Stimulated activated CD4-positive, alpha-beta T cell treated with anti-CD3 and anti-CD28 coated beads, Interleukin-15, amount 100 ng/mL, for 48 hours (primary cell): ENCODE data around the gene GMPPB.
"Not testable (repeated sequence)": the region's sequence is repeated elsewhere in the genome, so short reads cannot be mapped to it uniquely, and the experiment has no call there.

ENCODE experiments used
- DNase-seq, 2 donors: peaks; one replicate each; pipeline ENCODE4 v3.0.0-alpha.2; 2020; ENCODE audit warnings: low read depth in 2 of 2

The GMPPB gene

DNA sequence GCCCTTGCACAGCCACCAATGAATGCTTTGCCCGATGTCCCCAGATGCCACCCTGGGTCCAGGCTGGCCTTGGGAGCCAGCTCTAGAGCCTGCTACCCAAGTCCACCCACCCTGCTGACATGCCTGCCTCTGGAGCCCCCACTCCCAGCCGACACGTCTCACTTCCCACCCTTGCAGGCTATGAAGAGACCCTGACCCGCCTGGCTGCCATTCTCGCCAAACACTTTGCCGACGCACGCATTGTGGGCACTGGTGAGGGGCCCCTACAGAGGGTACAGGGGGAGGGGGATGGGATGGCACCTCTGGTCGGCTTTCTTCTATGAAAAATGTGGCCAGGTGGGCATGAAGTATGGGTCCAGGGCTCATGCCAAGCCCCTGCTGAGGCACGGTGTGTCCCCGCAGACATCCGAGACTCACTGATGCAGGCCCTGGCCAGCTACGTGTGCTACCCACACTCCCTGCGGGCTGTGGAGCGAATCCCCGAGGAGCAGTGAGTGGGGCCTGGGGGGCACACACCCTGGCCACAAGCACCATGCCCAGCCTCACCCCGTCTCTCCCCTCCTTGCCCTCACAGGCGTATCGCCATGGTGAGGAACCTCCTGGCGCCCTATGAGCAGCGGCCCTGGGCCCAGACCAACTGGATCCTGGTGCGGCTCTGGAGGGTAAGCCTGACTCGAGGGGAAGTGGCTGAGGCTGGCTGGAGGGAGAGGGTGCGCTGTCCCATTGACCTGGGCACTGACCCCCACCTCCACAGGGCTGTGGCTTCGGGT lies 10.2 kb downstream of the GMPPB start:
- DNase-seq, result no peak

DNA sequence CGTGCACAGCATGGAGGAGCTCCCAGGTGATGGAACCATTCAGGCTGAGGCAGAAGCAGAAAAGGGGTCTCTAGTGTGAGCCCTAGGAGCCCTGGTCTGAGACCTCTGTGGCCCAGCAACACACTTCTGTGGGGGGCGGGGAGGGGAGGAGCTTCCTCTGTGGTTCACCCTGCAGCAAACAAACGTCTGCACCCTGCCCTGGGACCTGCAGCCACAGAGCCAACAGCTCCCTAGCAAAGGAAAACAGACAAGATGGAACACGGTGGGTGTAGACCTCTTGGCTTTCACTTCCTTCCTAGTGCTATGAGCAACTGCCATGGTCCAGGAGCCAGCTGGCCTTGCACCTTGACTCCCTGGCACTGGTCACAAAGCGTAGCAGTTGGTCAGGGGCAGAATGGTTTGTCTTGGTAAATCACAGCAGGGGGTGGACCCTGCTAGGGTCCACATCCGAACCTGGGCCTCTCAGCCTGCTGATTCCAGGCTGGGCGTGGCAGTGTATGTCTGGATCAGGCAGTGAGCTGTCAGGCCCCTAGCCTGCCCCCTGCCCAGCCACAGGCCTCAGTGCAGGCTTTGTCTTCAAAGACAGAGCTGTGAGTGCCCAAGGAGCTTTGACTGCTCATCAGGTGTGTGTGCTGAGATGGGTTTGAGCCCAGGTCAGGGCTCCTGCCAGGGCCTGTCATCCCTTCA lies 11.0 kb downstream of the GMPPB start:
- DNase-seq, result no peak

GRCh38 chr3:49712166-49712565 lies 11.6 kb downstream of the GMPPB start:
- DNase-seq, result no peak

DNA sequence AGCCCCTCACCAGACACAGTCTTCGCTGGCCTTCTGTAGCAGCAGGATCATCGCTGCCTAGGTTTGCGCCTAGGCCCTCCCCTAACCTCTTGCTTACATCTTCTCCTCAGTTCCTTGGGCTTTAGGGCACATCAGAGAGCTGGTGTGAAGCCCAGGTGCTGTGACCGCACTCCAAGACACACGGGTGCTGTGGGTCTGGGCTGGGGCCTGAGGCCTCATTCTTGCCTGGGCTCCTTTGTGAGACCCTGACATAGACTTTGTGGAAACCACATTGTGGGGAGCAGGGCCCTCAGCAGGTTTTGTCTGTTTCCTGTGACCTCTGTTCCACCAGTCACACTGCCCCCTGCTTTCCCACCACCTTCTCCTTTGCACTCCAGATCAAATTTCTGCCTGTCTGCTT lies 12.3 kb downstream of the GMPPB start:
- DNase-seq, result no peak

- no peak for DNase-seq
These were observed 13.9 kb downstream of the GMPPB start for GRCh38 chr3:49709852-49710251.

GRCh38 chr3:49707113-49707480 lies 16.7 kb downstream of the GMPPB start:
- no peak for DNase-seq

GRCh38 chr3:49706456-49707112 lies 17.2 kb downstream of the GMPPB start:
- DNase-seq, result no peak

DNA sequence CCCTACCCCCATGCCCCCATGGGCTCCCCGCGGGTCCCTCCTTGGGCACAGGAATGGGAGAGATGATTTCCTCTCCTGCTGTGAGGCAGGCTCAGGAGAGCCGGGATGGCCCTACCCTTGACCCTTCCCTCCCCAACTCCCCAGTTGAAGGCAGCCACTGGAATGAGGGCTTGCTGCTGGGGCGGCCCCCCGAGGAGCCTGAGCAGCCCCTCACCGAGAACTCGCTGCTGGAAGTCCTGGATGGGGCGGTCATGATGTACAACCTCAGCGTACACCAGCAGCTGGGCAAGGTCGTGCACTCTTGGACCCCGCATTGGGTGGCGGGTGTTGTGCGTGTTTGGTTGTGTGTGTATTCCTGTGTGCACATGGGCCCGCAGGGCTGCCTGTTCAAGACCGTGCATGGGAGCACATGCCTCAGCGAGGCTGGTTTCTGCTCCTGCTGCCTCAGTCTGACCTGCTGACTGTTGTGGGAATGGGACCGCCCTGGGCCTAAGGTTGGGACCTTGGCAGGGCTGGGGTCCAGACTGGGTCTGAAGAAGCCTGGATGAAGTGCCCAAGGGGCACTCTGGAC lies 18.3 kb downstream of the GMPPB start:
- no peak for DNase-seq

GRCh38 chr3:49704629-49705028 lies 19.1 kb downstream of the GMPPB start:
- no peak for DNase-seq

DNA sequence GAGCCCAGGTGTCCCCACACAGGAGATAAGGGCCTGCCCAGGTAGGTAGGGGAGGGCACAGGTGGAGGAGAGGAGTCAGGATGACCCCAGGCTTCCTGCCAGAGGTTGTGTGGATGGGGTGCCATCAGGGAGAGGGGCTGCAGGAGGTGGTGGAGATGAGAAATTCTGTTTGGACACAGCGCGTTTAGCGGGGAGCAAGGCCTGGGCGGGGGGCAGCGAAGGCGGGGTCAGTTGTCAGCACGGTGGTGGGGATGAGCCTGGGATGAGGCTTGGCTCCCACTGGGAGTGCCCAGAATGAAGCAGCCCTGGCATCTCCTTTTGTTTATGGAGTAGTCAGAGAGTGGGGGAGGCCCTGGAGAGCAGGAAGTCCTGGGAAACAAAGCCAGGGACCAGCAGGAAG lies 19.8 kb downstream of the GMPPB start:
- DNase-seq, result no peak

- DNase-seq, result peak; percentile 33 to 51
These were observed 20.3 kb downstream of the GMPPB start for GRCh38 chr3:49703443-49703927.

DNA sequence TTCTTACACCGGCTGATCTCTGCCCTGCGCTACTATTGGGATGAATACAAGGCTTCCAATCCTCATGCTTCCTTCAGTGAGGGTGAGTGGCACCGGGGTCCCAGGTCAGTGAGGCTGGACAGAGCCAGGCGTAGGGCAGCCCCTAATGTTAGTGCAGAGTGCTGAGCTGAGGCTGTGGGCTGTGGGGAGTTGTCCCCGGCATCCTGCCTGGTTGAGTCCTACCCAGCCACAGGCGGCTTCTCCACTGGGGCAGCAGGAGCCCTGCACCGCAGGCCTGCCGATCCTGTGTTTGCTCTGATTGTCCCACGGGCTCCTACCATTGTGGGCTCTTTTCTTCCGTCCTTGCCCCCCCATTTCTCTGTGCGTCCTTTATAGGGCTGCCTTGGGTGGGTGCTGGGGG lies 21.1 kb downstream of the GMPPB start:
- DNase-seq, result no peak

DNA sequence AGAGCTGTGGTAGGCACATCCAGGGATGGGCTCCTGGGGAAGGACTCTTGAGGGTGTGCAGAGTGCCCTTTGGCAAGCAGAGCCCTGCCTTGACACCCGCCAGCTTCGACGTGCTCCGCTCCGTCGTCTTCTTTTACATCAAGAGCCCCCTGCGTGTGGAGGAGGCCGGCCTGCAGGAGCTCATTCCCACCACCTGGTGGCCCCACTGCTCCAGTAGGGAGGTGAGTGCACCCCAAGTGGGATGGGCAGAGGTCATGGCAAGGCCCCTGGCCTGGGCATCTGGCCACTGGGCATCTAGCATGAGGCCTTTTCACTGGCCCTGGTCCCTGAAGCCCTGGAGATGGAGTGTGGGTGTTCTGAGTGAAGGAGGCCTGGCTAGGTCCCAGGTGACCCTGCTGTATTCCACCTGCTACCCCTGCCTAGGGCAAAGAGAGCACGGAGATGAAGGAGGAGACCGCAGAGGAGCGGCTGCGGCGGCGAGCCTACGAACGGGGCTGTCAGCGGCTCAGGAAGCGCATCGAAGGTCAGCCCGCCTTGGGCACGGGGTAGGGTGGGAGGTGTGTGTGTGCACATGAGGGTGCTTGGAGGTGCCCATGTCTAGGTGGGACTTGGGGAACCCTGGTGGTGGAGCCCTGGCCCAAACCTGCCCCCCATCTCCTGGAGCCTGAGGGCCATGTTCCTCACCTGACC lies 22.2 kb downstream of the GMPPB start:
- no peak for DNase-seq

DNA sequence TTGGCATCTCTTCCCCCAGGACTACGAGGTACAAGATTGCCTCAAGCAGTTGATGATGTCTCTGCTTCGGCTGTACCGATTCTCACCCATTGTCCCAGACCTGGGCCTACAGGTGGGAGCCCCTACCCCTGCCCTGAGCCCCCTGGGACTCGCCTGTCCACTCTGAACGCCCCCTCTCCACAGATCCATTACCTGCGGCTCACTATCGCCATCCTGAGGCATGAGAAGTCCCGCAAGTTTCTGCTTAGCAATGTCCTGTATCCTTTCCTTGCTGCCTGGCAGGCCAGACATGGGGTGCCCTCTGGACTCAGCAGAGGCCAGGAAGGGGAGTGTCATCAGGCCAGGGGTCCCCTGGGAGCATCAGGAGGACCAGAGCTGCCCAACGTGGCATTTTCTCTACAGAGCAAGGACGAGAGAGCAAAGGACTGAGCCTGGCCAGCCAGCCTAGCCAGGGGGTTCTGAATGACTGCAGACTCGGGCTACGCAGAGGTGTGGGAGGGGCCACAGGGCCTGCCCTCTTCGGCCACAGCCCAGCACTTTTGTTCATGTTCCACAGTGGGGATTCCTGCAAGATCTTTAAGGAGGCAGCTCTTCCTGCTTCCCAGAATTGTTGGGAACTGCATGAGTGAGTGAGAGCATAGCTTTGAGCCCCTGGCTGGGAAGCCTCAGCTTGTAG lies 23.2 kb downstream of the GMPPB start:
- DNase-seq, result no peak

- DNase-seq, result no peak
These were observed 23.7 kb downstream of the GMPPB start for GRCh38 chr3:49700014-49700413.

DNA sequence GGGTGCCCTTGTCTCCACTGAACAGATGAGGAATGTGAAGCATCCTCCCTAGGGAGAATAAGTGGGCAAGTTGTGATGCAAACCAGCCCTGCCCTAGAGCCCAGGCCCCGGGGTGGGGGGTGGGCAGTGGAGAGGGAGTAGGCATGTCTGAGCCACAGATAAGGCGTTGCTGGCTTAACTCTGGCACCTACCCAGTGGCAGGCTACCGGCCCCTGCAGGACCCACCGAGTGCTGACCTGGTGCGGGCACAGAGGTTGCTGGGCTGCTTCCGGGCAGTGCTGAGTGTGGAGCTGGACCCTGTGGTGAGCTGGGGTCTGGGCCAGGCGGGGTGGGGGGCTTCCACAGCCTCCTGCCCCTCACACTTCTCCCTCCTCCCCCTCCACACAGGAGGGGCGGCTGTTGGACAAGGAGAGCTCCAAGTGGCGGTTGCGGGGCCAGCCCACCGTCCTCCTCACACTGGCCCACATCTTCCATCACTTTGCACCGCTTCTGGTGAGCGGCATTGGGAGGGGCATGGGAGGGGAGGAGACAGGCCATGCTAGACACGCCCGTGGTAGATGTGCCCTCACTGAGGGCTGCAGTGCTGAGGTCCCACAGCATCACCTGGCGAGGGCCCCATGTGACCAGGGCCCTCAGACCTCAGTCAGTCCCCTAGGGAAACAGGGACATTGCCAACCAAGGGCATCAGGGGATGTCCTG lies 24.3 kb downstream of the GMPPB start:
- DNase-seq, result no peak

- not testable (repeated sequence) for DNase-seq
These were observed 28.3 kb downstream of the GMPPB start for GRCh38 chr3:49695350-49696015.

DNA sequence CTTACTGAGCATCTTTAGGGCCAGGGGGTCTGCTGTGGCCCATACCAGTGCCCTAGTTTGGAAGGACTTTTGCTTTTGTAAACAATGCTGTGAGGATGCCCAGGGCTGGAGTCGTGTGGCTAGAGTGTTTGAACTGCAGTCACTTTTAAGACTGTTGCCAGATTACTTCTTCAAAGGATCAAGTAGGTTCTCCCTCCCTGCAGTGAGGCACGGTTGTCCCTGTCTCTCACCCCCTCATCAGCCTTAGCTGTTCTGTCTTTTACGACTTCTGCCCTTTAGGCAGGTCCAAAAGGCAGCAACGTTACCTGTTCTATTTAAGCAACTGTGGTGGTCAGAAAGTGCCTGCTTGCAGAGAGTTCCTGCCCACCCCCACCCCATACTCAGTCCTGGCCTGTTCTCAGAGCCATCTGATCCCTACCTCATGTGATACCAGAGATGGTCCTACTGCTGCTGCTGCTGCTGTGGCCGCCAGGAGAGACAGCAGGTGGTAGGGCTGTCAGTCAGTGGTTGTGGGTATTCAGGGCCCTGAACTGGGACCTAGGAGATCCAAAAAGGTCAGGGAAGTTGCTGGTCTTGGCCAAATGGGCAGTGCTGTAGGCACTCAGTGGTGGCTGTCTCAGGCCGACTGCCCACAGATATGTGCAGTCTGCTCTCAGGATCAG lies 29.2 kb downstream of the GMPPB start:
- DNase-seq, result not testable (repeated sequence)

- DNase-seq, result not testable (repeated sequence)
These were observed 32.3 kb downstream of the GMPPB start for GRCh38 chr3:49691481-49691880.

DNA sequence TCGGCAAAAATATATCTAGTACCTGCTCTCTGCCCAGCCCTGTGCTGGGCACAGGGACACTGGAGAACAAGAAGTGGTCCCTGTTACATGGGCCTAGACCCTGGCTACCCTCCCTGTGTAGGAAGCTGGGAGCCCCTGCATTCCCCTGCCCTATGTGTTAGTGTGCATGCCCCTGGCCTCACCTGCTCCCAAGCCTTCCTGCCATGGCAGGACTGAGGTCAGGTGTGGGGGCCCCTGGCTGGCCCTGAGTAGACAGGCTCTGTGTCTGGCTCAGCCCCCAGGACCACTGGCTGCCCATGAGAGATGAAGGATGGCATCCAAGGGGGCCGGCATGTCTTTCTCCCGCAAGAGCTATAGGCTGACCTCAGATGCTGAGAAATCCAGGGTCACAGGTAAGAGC lies 32.9 kb downstream of the GMPPB start:
- not testable (repeated sequence) for DNase-seq
